Measurements from ENCODE around the gene QKI.

DNA sequence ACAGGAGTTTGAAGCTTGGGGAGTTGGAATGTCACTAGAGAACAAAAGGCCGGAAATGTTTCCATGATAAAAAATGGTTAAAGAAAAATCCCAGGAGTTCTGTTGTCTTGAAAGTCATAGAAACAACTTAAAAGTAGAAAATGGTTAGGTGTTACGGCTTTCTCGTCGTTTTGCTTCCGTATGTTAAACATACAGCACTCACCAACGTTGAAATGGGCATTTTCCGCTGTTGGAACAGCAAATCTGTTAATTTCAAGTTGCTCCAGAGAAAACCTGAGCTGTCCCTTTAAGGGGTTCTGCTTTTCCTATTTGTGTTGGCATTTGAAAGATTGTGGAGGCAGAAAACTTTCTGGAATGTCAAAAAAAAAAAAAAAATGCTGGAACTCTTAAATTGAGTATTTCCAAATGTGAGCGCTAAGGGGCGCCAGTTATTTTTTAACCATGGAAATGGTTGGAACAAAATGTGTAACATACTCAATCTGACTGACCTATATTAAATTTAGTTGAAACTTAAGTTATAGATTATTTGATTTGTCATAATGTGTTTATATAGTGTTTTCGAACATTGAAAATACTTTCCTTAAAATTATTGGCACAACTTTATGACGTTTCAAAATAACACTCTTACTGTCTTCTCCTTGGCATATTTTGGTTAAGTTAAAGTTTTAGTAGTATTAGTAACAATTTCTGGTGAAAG, 2.2 kb downstream of the QKI start:
- TF ChIP-seq GATA3 (IDR thresholded peaks at IDR 0.05; ENCODE audit: low read depth, low read length) (no peak), GATA2 (IDR thresholded peaks at IDR 0.05; ENCODE audit: low read depth, low read length) (no peak)

Data from SH-SY5Y (cell line).